Measurements from ENCODE around the gene SPEN. TPM values are rescaled to one million over a fixed set of nuclear protein-coding genes. Genes with fewer than 3 reads are reported as not detected.

Gene SPEN
- total and polyA plus RNA-seq, 2 of the 13 experiments (the other 11 are each of a cell fraction or from before 2014, with no cell fraction given) = 4.8 to 14.0 TPM

DNA sequence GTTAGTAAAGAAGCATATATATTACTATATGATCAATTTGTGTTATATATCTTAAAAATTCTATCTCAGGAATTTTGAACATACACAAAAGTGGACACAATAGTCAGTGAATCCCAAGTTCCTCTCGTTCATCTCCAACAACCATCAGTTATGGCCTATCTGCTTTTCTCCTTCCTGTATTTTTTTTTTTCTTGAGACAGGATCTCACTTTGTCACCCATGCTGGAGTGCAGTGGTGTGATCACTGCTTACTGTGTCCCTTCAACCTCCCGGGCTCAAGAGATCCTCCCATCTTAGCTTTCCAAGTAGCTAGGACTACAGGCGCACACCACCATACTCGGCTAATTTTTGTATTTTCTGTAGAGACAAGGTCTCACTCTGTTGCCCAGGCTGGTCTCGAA is 9.4 kb downstream of the SPEN start:
- FAIRE-seq (no peak), DNase-seq (ENCODE audit: low spot score) (no peak), ATAC-seq (no peak)
- Histone ChIP-seq H3K4me1 (ENCODE audit: insufficient read depth, low read length) (0 out of 2 replicates have a peak, but pooled peaks cover 3% of the 10 kb centered on the region), H3K4me3 (replicated peaks in 1 of 3; ENCODE audit: insufficient read depth in 1 of 3, low read depth in 2 of 3, low read length in 3 of 3) (no peak overlapping the region), H3K27me3 (ENCODE audit: control insufficient read depth in 1 of 2, insufficient read depth in 2 of 2, low read length in 2 of 2) (no peaks in the 10 kb centered on the region; a peak in 1 of 5 replicates), H3K79me2 (ENCODE audit: insufficient read depth, low read length) (peaks cover 87% of the 10 kb centered on the region), H3K4me2 (ENCODE audit: low read depth, low read length) (no peak overlapping the region), H3K9me3 (ENCODE audit: low read length) (no peaks in the 10 kb centered on the region), H4K20me1 (ENCODE audit: insufficient read depth, low read length) (peaks cover 17% of the 10 kb centered on the region), H3K9ac (ENCODE audit: insufficient read depth, low read depth, low read length) (no peak overlapping the region), H2AFZ (ENCODE audit: low read length) (no peak overlapping the region), H3K27ac (ENCODE audit: extremely low read length, insufficient read depth, low read length) (no peak overlapping the region), H3K36me3 (replicated peaks in 1 of 2; ENCODE audit: control insufficient read depth in 1 of 2, insufficient read depth in 2 of 2, low read length in 2 of 2) (no peaks in the 10 kb centered on the region; a peak in 1 of 5 replicates)
- TF ChIP-seq GFI1 (CRISPR knock-in tag; IDR thresholded peaks at IDR 0.05; ENCODE audit: borderline replicate concordance) = no peak
- TF ChIP-seq, protein P1, sequence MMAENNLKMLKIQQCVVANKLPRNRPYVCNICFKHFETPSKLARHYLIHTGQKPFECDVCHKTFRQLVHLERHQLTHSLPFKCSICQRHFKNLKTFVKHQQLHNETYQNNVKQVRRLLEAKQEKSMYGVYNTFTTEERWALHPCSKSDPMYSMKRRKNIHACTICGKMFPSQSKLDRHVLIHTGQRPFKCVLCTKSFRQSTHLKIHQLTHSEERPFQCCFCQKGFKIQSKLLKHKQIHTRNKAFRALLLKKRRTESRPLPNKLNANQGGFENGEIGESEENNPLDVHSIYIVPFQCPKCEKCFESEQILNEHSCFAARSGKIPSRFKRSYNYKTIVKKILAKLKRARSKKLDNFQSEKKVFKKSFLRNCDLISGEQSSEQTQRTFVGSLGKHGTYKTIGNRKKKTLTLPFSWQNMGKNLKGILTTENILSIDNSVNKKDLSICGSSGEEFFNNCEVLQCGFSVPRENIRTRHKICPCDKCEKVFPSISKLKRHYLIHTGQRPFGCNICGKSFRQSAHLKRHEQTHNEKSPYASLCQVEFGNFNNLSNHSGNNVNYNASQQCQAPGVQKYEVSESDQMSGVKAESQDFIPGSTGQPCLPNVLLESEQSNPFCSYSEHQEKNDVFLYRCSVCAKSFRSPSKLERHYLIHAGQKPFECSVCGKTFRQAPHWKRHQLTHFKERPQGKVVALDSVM (CRISPR knock-in tag; IDR thresholded peaks at IDR 0.05) = no peak
- TF ChIP-seq JDP2 (CRISPR knock-in tag; IDR thresholded peaks at IDR 0.05; ENCODE audit: borderline replicate concordance) = no peak
- no peak for TF ChIP-seq SMAD3 (CRISPR knock-in tag; IDR thresholded peaks at IDR 0.05)
- TF ChIP-seq ZNF441 (CRISPR knock-in tag; IDR thresholded peaks at IDR 0.05; ENCODE audit: borderline replicate concordance) = no peak
- no peak for TF ChIP-seq SYNCRIP (IDR thresholded peaks at IDR 0.05; ENCODE audit: insufficient read depth, low read depth, low read length)
- no peak for TF ChIP-seq HDAC2 (CRISPR knock-in tag; IDR thresholded peaks at IDR 0.05)
- TF ChIP-seq REPIN1 (CRISPR knock-in tag; IDR thresholded peaks at IDR 0.05; ENCODE audit: borderline replicate concordance, low read depth) = no peak
- no peak for TF ChIP-seq ZSCAN9 (CRISPR knock-in tag; IDR thresholded peaks at IDR 0.05; ENCODE audit: borderline replicate concordance)
- TF ChIP-seq ISL2 (CRISPR knock-in tag; IDR thresholded peaks at IDR 0.05) = no peak
- no peak for TF ChIP-seq ZNF619 (CRISPR knock-in tag; IDR thresholded peaks at IDR 0.05)
- no peak for TF ChIP-seq ATF7-NPFF (CRISPR knock-in tag; IDR thresholded peaks at IDR 0.05; ENCODE audit: low read depth)
- TF ChIP-seq NR2F6 (IDR thresholded peaks at IDR 0.05) = no peak
- no peak for TF ChIP-seq NR2F6 (CRISPR knock-in tag; IDR thresholded peaks at IDR 0.05)
- no peak for TF ChIP-seq NR3C1 (CRISPR knock-in tag; IDR thresholded peaks at IDR 0.05)
- no peak for TF ChIP-seq NBN (conservative IDR thresholded peaks at IDR 0.05)
- intact Hi-C loops (cut with micrococcal nuclease; ENCODE audit: unreplicated experiment) = no loop called here
- in situ Hi-C loops (cut with HindIII; ENCODE audit: extremely low pct_ligation_motif_present, low pct_unique_long_range_greater_than_20kb) = no loop called here
- CTCF ChIA-PET (ENCODE audit: low intra/inter-chr PET ratio, low total read pairs) = no interaction called here
- no TSS peak for BruUV-seq (replicated peaks)
- 96% methylated on average over 5 of the region's 5 CpGs for WGBS (ENCODE audit: low lambda C conversion rate)
- POLR2A ChIA-PET = no interaction called here
